ENCODE data around the gene CALML5.

The CALML5 gene

DNA sequence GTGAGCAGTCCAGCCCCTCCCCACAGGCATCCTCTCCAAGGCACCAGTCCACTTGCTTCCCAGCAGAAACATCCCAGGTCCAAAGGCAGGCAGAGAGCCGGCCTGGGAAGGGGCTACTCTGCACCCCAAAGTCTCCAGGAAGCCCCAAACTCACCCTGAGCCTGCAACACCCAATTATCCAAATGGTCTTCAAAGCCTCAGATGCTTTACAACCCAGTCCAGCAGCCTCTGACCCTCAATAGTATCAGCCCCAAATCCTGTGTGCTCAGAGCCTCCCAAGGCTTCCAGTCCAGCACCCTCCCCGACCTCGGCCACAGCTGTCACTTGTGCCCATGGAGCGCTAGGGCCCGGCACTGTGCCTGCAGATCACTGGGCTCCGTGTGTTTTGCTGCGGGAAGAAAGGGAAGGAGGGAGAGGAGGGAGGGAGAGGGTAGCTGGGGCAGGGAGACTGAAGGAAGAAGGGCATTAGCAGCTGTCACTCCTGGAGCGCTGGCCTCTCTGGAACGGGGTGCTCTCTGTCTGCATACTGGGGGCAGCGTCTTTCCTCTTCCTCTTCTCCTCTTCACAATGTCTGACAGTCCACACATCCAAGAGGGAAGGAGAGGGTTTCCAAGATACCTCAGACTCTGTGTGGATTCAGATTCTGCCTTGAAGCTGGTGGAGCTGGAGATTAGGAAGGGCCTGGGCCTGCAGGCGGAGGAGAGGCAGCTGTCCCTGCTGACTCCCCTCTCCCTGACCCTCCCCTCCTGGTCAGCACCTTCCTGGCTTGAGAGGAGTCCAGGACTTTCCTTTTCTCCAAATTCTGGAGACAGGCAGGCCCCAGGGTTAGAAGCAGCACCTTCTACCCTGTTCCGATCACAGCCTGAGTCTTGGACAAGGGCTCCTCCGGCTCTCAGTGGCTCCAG, 13.2 kb downstream of the CALML5 start:
- Histone ChIP-seq H3K27me3 (ENCODE audit: control insufficient read depth, low read length) (no peaks in the 10 kb centered on the region; the same call in 1 of the 2 replicates), H3K4me3 (ENCODE audit: low read length) (no peak overlapping the region), H3K27ac (ENCODE audit: low read depth, low read length) (no peak overlapping the region), H3K36me3 (ENCODE audit: control insufficient read depth, low read length) (no peaks in the 10 kb centered on the region), H3K4me2 (ENCODE audit: low read length) (peak overlapping the region; percentile 69), H3K9me2 (replicated peaks; ENCODE audit: control insufficient read depth, low read length) (no peaks in the 10 kb centered on the region), H3K4me1 (ENCODE audit: control insufficient read depth, low read length) (peaks cover 23% of the 10 kb centered on the region), H4K20me1 (ENCODE audit: control insufficient read depth, insufficient read depth, low read depth, low read length) (no peaks in the 10 kb centered on the region), H3K79me2 (ENCODE audit: control insufficient read depth, low read length) (no peaks in the 10 kb centered on the region), H3K9me3 (ENCODE audit: control insufficient read depth, insufficient read depth, low read length) (no peaks in the 10 kb centered on the region), H3F3A (ENCODE audit: control insufficient read depth, insufficient read depth) (no peaks in the 10 kb centered on the region)
- TF ChIP-seq CTCF (IDR thresholded peaks at IDR 0.05; ENCODE audit: low read depth, low read length, poor library complexity, severe bottlenecking), result no peak
- TF ChIP-seq EZH2phosphoT487 (IDR thresholded peaks at IDR 0.05; ENCODE audit: borderline replicate concordance, low read length), result no peak

DNA sequence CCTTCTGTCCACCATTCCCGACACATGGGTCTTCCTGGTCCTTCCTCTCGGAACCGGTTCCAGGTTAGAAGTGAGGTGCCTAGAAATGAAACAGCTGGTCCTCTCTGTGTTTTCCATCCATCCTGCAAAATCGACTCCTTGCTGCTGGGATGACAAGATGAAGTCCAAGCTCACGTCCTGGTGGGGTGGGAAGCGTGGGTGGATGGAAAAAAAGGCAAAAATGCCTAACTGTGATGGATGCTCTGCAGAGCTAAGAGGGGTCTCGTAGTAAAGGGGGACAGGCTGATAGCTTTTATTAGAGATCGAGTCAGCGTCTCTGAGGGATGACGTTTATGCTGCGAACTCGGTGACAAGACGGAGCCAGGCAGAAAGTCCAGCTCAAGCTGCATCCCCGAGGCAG, 14.1 kb downstream of the CALML5 start:
- H3K4me1 ChIP-seq (ENCODE audit: control insufficient read depth, low read length), result peaks cover 16% of the 10 kb centered on the region

DNA sequence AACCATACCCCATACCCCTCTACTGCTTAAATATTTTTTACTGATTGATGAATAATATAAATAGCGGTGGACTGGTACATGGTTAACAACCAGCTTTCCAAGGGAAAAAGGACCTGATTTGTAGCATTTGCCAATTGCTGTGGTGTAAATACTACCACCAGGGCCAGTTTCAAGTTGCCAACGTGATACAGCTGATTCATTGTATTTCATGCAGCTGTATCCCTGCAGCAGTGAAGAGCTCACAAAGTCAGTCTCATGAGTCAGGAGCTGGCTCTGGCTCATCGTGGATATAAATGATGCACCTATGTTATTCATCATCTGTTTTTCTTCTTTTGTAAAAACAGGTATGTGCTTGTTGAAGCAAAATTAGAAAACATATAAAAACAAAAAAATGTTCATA, 15.2 kb downstream of the CALML5 start:
- TF ChIP-seq CTCF (IDR thresholded peaks at IDR 0.05; ENCODE audit: low read depth, low read length, poor library complexity, severe bottlenecking) (no peak), EZH2phosphoT487 (IDR thresholded peaks at IDR 0.05; ENCODE audit: borderline replicate concordance, low read length) (no peak)
- no peaks in the 10 kb centered on the region for H3F3A ChIP-seq (ENCODE audit: control insufficient read depth, insufficient read depth)
- no peaks in the 10 kb centered on the region for H3K36me3 ChIP-seq (ENCODE audit: control insufficient read depth, low read length)
- H3K9me2 ChIP-seq (replicated peaks; ENCODE audit: control insufficient read depth, low read length), result no peaks in the 10 kb centered on the region
- H4K20me1 ChIP-seq (ENCODE audit: control insufficient read depth, insufficient read depth, low read depth, low read length), result no peaks in the 10 kb centered on the region
- no peak overlapping the region for H3K4me2 ChIP-seq (ENCODE audit: low read length)
- no peaks in the 10 kb centered on the region for H3K9me3 ChIP-seq (ENCODE audit: control insufficient read depth, insufficient read depth, low read length)
- no peak overlapping the region for H3K4me3 ChIP-seq (ENCODE audit: low read length)
- H3K79me2 ChIP-seq (ENCODE audit: control insufficient read depth, low read length), result no peaks in the 10 kb centered on the region
- H3K27me3 ChIP-seq (ENCODE audit: control insufficient read depth, low read length), result no peaks in the 10 kb centered on the region
- H3K4me1 ChIP-seq (ENCODE audit: control insufficient read depth, low read length), result peaks cover 22% of the 10 kb centered on the region
- H3K27ac ChIP-seq (ENCODE audit: low read depth, low read length), result no peak overlapping the region

More for the DNA sequence above, 14.1 kb downstream of the CALML5 start:
- TF ChIP-seq CTCF (IDR thresholded peaks at IDR 0.05; ENCODE audit: low read depth, low read length, poor library complexity, severe bottlenecking), result no peak
- TF ChIP-seq EZH2phosphoT487 (IDR thresholded peaks at IDR 0.05; ENCODE audit: borderline replicate concordance, low read length), result no peak
- Histone ChIP-seq H4K20me1 (ENCODE audit: control insufficient read depth, insufficient read depth, low read depth, low read length) (no peaks in the 10 kb centered on the region), H3K79me2 (ENCODE audit: control insufficient read depth, low read length) (no peaks in the 10 kb centered on the region), H3K27me3 (ENCODE audit: control insufficient read depth, low read length) (no peaks in the 10 kb centered on the region), H3K9me3 (ENCODE audit: control insufficient read depth, insufficient read depth, low read length) (no peaks in the 10 kb centered on the region), H3F3A (ENCODE audit: control insufficient read depth, insufficient read depth) (no peaks in the 10 kb centered on the region), H3K36me3 (ENCODE audit: control insufficient read depth, low read length) (no peaks in the 10 kb centered on the region), H3K4me2 (ENCODE audit: low read length) (no peak overlapping the region), H3K27ac (ENCODE audit: low read depth, low read length) (no peak overlapping the region), H3K4me3 (ENCODE audit: low read length) (no peak overlapping the region), H3K9me2 (replicated peaks; ENCODE audit: control insufficient read depth, low read length) (no peaks in the 10 kb centered on the region)
